PC-3 (cell line): Measurements from ENCODE around the gene ZNF366. TPM values are rescaled to one million over a fixed set of nuclear protein-coding genes. Genes with fewer than 3 reads are reported as not detected.

Experiments used
- ATAC-seq: fragments of 200-7000 bp; cut with Tn5 transposase; 2 replicates; pipeline ENCODE4 v1.9.1; 2020; ENCODE audit warnings: mild to moderate bottlenecking, moderate library complexity
- BruUV-seq: library from RNA; stranded (reverse); fragments of 400-500 nt; replicated peaks from 2 replicates; lab custom pipeline; 2021; lab: Mats Ljungman, UMichigan
- CTCF ChIA-PET: fragments of 300-600 bp; sonication (Branson Sonifier 250); formaldehyde crosslinking; loops from one replicate; lab custom pipeline; 2022; ENCODE audit warnings: antibody characterized with exemption; lab: Charles Lee
- POLR2A ChIA-PET: fragments of 300-600 bp; sonication (Branson Sonifier 250); formaldehyde crosslinking; loops from one replicate; lab custom pipeline; 2022; ENCODE audit warnings: antibody characterized with exemption; ENCODE audit not compliant: unreplicated experiment; lab: Charles Lee
- DNase-seq: peaks from one replicate; pipeline ENCODE4 v3.0.0-alpha.2; 2015
- H2AFZ ChIP-seq: fragments of 300-600 bp; sonication (generic); 2 replicates; pipeline ENCODE4 v1.6.0; 2016; ENCODE audit warnings: antibody characterized with exemption, low read length
- H3F3A ChIP-seq: fragments of 300-600 bp; sonication (generic); one replicate; pipeline ENCODE4 v1.6.0; 2017; ENCODE audit warnings: antibody characterized with exemption, low read length, control low read depth, mild to moderate bottlenecking; ENCODE audit not compliant: unreplicated experiment
- H3K27ac ChIP-seq: fragments of 300-600 bp; sonication (generic); 2 replicates; pipeline ENCODE4 v1.5.1; 2016; ENCODE audit warnings: mild to moderate bottlenecking, low read length
- H3K27me3 ChIP-seq: fragments of 300-600 bp; sonication (generic); 2 replicates; pipeline ENCODE4 v1.6.1; 2016; ENCODE audit warnings: low read length, mixed read lengths
- H3K36me3 ChIP-seq: fragments of 300-600 bp; sonication (generic); 2 replicates; pipeline ENCODE4 v1.6.1; 2016; ENCODE audit warnings: low read depth, mixed run types, low read length, mixed read lengths
- H3K4me1 ChIP-seq: fragments of 300-600 bp; sonication (generic); 2 replicates; pipeline ENCODE4 v1.5.1; 2016; ENCODE audit warnings: low read length; ENCODE audit not compliant: insufficient read depth
- H3K4me2 ChIP-seq: fragments of 300-600 bp; sonication (generic); 2 replicates; pipeline ENCODE4 v1.6.0; 2016; ENCODE audit warnings: low read length
- H3K4me3 ChIP-seq: fragments of 300-600 bp; sonication (generic); 2 replicates; pipeline ENCODE4 v1.5.1; 2016; ENCODE audit warnings: mild to moderate bottlenecking, low read length, mixed read lengths
- H3K79me2 ChIP-seq: fragments of 300-600 bp; sonication (generic); 2 replicates; pipeline ENCODE4 v1.6.1; 2017; ENCODE audit warnings: low read length, mixed read lengths
- H3K9ac ChIP-seq: fragments of 300-600 bp; sonication (generic); 2 replicates; pipeline ENCODE4 v1.6.0; 2016; ENCODE audit warnings: mild to moderate bottlenecking, low read length
- H3K9me2 ChIP-seq: fragments of 300-600 bp; sonication (generic); replicated peaks from 2 replicates; pipeline ENCODE4 v1.6.1; 2016; ENCODE audit warnings: mixed run types, low read length, mixed read lengths
- H3K9me3 ChIP-seq: fragments of 300-600 bp; sonication (generic); 2 replicates; pipeline ENCODE4 v1.6.1; 2016; ENCODE audit warnings: low read length, mixed read lengths
- H4K20me1 ChIP-seq: fragments of 300-600 bp; sonication (generic); 2 replicates; pipeline ENCODE4 v1.6.1; 2016; ENCODE audit warnings: low read length, mixed read lengths
- CTCF ChIP-seq: fragments of 300-600 bp; sonication (generic); conservative IDR thresholded peaks from 2 replicates; pipeline ENCODE4 v1.5.1; 2017; ENCODE audit warnings: antibody characterized with exemption, low read depth, mild to moderate bottlenecking, low read length
- EZH2 ChIP-seq: fragments of 300-600 bp; sonication (generic); IDR thresholded peaks from one replicate; pipeline ENCODE4 v1.6.1; 2017; ENCODE audit warnings: antibody characterized with exemption, mild to moderate bottlenecking, low read length; ENCODE audit not compliant: unreplicated experiment
- EZH2phosphoT487 ChIP-seq: fragments of 300-600 bp; sonication (generic); IDR thresholded peaks from 2 replicates; pipeline ENCODE4 v1.6.1; 2018; ENCODE audit warnings: mild to moderate bottlenecking, antibody characterized with exemption, low read length, borderline replicate concordance
- intact Hi-C: fragments of 100-400 bp; cut with micrococcal nuclease; formaldehyde crosslinking; loops from 2 replicates; pipeline ENCODE4 v1.9.0; 2023
- total RNA-seq: library from RNA; depleted of rRNA; stranded (reverse); fragments of >200 nt; gene quantifications from 2 replicates; pipeline ENCODE4 v1.2.3, GENCODE V29; 2014

The ZNF366 gene
- total RNA-seq, 1 experiment from 2014 or later = not detected

GRCh38 chr5:72448368-72448767 is 58.8 kb downstream of the ZNF366 start:
- ChIA-PET CTCF (no interaction called here), POLR2A (no interaction called here)
- Histone ChIP-seq H3K9ac (no peak overlapping the region), H4K20me1 (no peaks in the 10 kb centered on the region), H3K9me2 (no peaks in the 10 kb centered on the region), H3K27me3 (no peaks in the 10 kb centered on the region), H2AFZ (no peak overlapping the region), H3F3A (no peaks in the 10 kb centered on the region), H3K79me2 (no peaks in the 10 kb centered on the region), H3K36me3 (no peaks in the 10 kb centered on the region), H3K9me3 (no peaks in the 10 kb centered on the region), H3K4me3 (no peak overlapping the region), H3K4me2 (no peak overlapping the region), H3K27ac (no peak overlapping the region), H3K4me1 (peaks cover 20% of the 10 kb centered on the region)
- no TSS peak for BruUV-seq
- ATAC-seq (no peak), DNase-seq (no peak)
- intact Hi-C loops = no loop called here
- TF ChIP-seq EZH2phosphoT487 (no peak), CTCF (no peak), EZH2 (no peak)

- no peaks in the 10 kb centered on the region for H3K9me2 ChIP-seq
- H3K36me3 ChIP-seq = no peaks in the 10 kb centered on the region
- intact Hi-C loops = no loop called here
- H3K4me2 ChIP-seq = no peak overlapping the region
- no peak overlapping the region for H3K9ac ChIP-seq
- no TSS peak for BruUV-seq
- no peaks in the 10 kb centered on the region for H4K20me1 ChIP-seq
- ATAC-seq (no peak), DNase-seq (no peak)
- H3F3A ChIP-seq = no peaks in the 10 kb centered on the region
- H2AFZ ChIP-seq = no peak overlapping the region
- peaks cover 14% of the 10 kb centered on the region for H3K4me1 ChIP-seq
- H3K4me3 ChIP-seq = no peak overlapping the region
- no peaks in the 10 kb centered on the region for H3K9me3 ChIP-seq
- POLR2A ChIA-PET = no interaction called here
- no peak overlapping the region for H3K27ac ChIP-seq
- CTCF ChIA-PET = no interaction called here
- H3K79me2 ChIP-seq = no peaks in the 10 kb centered on the region
- no peak for TF ChIP-seq EZH2
- H3K27me3 ChIP-seq = no peaks in the 10 kb centered on the region
Observed at GRCh38 chr5:72447751-72448150, 59.5 kb downstream of the ZNF366 start.

- no peaks in the 10 kb centered on the region for H4K20me1 ChIP-seq
- DNase-seq (no peak), ATAC-seq (no peak)
- peaks cover 16% of the 10 kb centered on the region for H3K4me1 ChIP-seq
- H3K36me3 ChIP-seq = no peaks in the 10 kb centered on the region
- no peak overlapping the region for H3K4me3 ChIP-seq
- H3K9me3 ChIP-seq = no peaks in the 10 kb centered on the region
- H3F3A ChIP-seq = no peaks in the 10 kb centered on the region
- POLR2A ChIA-PET = no interaction called here
- no peak overlapping the region for H2AFZ ChIP-seq
- H3K27ac ChIP-seq = no peak overlapping the region
- no peaks in the 10 kb centered on the region for H3K27me3 ChIP-seq
- H3K9ac ChIP-seq = no peak overlapping the region
- H3K9me2 ChIP-seq = no peaks in the 10 kb centered on the region
- TF ChIP-seq CTCF = no peak
- no peak for TF ChIP-seq EZH2
- TF ChIP-seq EZH2phosphoT487 = no peak
- no peaks in the 10 kb centered on the region for H3K79me2 ChIP-seq
- no peak overlapping the region for H3K4me2 ChIP-seq
- CTCF ChIA-PET = no interaction called here
- BruUV-seq = no TSS peak
- intact Hi-C loops = no loop called here
Observed at GRCh38 chr5:72445969-72446368, 61.2 kb downstream of the ZNF366 start.
